CD4-positive, alpha-beta T cell treated with Interleukin-17A for 1 hour (primary cell): Measurements from ENCODE around the gene RUNX1.
"Not testable (repeated sequence)": the region's sequence is repeated elsewhere in the genome, so short reads cannot be mapped to it uniquely, and the experiment has no call there.

ENCODE experiments used
- DNase-seq: peaks from one replicate; pipeline ENCODE4 v3.0.0-alpha.2; 2020

The RUNX1 gene

DNA sequence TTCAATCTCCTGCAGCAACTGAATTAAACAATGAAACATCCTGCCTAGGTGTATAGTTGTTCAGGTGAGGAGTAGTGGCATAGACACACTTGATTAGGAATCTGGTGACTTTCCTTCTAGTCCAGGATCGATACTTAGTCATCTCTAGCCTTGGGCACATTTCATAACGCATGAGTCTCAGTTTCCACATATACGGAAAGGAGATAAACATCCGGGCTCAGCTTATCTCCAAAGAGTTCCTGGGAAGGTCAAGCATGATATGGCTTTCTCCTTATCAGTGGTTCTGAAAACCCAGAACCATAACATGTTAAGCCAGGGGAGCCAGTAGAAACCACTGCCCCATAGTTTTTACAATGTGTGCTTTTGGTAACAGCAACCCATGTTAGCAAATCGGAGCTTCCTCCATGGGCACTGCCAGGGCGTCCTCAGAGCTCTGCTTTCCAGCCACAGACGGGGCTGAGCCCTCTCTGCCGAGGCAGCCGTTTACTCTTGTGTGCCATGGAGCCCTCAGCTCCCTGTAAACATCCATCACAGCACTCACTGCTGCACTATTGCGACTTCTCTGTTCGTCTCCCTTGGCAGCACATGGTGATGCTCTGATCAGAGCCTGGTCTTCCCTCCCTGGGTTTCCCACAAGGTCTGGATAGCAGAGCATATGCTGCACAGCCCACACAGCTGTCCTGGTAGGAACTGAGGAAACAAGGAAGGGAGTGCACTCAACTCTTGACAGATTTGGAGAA, 34.6 kb downstream of the RUNX1 start:
- DNase-seq = no peak

DNA sequence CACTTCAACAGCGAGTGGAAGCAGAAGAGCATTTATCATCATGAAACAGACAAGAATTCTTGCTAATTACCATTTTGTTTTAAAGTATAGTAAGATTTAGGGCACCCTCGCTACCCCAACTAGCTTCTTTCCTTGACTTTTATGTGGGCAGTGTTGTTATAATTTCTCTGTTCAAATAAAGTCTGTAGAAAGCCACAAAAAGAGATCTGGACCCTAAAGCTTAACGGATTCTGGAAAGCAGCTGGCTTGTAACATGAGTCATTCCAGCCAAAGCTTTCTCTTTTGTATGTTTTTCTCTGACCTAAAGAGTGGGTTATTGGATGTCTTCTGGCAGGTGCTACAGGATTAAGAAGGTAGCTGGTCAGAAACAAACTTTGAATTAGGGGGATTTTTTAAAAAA, 37.4 kb downstream of the RUNX1 start:
- no peak for DNase-seq

DNA sequence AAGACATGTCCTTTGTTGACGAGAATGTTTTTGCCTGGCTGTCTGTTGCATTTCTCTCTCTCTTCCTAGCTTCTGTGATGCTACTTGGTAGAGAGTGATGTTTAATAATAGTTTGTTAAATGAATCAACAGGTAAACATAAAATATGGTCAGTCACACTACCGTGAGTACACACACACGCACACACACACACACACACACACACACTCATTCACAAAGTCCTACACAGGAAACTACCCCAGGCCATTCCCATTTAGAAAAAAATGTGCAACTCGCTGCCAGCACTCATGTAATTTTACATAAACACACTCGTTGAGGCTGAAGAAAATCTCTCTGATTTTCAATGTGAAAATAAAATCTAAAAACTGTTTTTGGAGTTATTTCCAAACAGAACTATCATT, 38.7 kb downstream of the RUNX1 start:
- DNase-seq = no peak

DNA sequence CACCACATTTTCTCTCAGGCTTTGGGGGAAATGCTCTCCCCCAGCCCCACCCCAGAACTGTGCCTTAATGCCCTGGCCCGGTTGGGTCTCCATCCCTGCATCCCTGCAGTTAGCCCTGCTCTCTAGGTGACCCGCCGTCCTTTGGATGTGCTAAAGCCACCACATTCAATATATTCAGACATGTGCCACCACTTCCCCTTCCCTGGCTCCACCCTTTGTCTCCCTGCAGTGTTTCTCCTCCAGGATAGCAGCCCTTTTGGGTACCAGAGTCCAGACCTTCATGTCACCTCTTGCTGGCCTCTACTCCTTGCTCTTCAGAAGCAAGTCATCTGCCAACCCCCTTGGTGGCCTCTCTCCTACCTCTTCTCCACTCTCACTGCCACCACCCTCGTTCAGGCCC, 41.8 kb downstream of the RUNX1 start:
- no peak for DNase-seq

DNA sequence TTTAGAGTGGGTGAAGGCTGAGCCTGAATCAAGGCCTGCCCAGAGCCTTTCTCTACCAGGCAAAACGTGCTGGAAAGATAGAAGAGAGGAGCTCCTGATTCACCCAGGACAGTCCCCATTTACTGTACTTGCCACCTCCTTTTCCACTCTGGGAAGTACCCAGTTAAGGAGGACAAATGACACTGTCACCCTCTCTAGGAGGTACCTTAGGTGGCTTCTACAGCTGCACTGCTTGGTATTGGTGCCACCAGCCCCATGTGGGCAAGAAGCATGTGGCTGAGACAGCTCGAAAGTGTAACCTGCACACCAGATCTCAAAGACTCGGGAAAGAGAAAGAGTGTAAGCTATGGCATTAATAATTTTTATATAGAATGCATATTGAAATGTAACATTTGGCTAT, 42.3 kb downstream of the RUNX1 start:
- DNase-seq = no peak

DNA sequence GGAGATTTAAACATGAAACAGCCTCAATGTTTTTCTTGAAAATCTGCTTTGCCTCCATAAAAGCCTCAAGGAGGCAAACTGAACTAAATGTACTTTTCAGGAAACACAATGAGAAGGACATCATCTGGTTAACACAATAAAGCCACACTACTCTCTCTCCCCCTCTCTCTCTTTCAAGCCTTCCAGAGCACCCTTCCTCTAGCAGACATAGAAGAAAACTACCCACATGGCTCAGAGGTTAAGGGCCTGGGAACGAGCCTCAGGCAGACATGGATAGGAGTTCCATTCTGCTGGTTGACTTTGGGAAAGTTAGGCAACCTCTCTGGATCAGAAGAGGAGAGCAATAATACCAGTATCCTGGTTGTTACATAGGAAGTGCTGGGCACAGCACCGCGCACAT, 42.9 kb downstream of the RUNX1 start:
- DNase-seq = no peak

DNA sequence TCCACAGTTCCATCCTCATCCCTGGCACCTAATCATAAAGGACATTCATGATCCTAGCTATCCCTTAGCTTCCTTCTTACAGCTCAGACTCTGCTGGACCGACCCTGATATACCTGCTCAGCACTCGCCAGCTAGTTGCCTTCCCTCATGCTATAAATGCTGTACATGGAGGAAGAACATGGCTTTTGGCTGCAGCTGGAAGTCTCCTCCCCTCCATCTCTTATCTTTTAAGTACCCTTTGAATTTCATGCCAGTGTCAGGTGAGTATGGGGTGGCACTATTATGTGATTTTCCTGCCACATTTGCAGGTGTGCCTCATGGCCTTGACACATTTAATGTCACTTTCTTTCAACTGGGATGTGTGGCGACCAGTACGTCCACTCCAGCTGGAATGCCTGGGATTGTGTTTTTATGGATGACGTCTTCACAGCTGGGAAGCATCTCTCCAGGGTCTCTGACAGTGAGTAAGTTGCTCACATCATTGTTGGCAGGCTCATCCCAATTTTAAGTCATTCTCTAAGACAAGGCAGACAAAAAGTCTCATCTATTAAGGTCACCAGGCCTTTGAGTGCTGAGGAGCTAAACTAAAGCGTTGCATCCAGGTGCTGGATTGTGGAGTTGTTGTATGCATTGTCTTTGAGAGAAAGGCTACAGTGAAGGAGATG, 43.4 kb downstream of the RUNX1 start:
- DNase-seq = no peak

DNA sequence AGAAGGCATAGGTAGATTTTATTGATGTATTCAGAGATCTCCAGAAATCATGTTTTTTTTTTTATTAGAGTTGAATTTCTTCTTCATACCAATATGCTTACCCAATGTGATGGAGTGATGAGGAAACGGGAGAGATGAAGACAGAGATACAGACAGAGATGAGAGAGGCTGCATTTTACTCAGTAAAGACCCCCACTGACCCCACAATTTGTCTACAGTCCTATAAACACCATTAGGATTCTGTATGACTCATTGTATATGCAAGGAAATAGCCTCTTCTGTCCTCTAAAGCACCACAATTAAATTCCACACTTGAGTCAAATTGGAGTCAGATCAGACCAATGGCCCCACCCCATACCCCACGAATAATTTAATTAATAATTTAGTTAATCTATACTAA, 44.0 kb downstream of the RUNX1 start:
- DNase-seq = no peak

DNA sequence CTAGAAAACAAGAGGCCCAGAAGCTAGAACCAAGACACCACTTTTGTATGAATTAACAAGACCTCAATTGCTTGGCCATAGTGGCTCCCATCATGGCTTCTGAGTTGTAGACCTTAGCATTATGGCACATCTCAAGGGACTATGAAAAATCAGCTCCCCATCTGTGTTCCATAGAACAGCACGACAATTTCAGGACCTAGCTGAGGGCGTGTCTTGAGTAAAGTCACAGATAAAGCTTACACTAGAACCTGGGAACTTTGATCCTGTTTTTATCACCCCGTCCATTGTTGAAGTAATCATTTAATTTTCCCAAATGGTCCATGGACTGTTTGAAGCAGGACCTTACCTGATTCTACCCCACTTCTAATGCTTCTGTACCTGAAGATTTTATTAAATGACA, 44.8 kb downstream of the RUNX1 start:
- DNase-seq = no peak

DNA sequence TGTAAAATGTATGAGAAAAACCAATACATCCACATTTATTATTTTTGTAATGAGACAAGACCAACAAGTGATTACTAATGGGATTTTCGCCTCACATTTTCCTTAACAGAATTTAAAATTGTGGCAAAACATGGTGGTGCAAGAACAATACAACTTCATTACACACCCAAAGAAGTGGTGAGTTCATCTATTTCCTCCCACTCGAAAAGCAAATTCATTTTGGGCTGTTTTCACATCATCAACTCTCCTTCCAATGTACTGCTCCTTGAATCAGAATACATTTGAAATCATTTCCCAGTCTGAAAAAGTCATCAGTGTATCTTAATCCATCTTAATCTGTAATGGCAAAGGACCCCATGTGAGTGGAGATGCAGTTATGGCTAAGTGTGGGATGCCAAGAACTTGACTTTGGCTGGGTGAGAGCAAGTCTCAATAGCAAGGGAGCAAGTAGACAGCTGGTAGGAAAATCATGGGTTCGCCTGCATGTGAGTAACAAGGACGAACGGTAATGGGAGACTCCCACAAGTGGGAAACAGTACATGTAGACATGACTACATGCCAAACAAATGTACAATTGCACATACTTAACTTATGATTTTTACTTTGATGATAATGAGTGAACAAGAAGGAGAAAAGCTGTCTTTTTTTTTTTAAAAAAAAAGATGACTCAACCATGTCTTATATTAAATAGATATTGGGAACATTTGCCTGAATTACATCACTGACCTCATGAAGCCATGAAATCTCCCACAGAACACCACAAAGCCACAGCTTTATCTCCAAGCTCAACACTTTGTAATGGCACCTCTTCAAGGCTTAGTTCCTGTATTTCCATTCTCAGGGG, 46.0 kb downstream of the RUNX1 start:
- DNase-seq = no peak

DNA sequence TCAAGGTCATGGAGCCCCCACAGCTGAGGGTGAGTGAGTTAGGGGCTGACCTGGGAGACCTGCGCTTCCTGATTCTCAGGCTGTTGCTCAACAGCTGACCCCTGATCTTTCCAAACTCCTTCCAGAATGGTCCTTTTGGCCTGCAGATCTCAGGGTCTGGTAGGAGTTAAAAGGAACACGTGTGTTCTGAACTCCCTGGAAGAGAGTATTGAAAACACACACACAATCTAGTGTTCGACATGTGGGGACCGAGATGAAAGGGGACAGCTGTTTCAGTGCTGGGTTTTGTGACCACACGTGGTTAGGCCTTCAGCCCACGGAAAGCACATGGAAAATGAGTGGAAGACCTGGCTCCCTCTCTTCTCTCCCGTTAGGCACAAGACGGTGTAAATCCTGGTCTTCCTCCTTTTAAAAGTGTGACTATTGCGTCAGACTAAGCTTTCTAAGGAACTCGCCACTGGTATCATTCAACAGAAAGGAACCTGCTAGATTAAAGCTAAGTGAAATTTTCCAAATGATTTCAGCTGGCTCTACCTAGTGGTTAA, 49.6 kb downstream of the RUNX1 start:
- DNase-seq = no peak

DNA sequence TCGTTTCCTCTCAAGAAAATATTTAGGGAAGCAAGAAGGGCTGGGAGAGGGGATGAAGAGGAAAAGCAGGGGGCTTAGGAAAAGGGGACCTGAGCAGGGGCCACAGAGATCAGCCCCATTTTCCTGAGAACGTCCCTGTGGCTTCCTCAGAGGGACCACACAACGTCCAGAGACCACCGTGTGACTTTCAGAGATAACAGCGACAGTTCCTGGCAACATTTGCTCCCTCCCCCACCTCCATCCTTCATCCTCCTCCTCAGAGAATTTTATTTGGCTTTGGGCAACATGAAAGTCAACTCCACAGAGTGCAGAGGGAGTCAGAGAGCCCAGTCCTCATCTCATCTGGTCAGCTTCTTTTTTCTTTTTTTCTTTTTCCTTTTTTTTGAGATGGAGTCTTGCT, 50.9 kb downstream of the RUNX1 start:
- no peak for DNase-seq

DNA sequence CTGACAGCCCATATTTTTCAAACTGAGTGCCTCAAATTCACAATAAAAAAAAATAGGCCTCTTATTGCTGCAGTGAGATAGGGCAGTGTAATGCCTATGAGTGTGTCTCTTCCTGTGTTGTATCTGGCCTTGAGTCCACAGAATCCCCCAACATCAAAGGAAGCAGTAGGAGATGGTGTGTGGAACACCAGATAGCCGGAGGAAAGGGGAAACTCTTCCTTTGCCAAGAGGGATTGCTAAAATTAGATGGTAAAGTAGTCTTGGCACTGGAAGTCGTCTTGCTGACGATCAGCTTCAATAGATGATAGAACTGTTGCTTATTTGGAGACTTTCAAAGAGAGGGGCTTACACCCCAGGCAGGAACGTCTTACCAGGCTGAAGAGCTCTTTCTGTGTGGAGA, 51.8 kb downstream of the RUNX1 start:
- DNase-seq = no peak

DNA sequence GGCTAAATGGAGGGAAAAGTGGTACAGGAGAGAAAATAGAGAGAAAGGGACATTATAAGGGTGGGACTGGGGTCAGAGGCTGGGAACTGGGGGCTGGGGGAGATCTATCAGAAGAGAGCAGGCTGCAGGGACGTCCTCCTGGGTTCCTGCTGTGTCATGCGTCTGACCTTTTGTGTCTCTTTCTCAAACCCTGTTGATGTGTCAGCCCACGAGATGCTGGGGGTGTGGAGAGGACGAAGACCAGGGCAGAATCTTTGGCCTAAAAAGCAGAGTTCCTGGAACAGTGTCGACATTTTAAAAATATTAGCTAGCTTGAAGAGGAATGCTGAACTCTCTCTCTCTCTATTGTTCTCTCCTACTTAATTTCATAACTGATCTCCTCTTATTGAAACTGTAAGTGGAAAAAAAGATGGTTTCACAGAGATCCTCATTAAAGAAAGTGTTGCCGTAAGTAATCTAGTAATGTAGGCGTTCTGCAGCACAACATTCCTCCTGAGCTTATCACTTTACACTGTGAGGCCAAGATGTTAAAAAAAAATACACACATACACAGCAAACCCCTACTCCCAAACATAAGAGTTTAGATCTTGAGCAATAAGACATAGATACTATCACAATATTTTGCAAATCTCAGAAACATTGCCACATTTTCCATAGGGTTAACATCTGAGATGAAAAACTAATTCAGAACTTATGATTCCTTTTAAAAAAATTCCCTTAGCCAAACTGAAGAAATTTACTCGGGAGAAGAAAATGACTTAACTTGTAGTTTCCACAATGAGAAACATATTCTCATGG, 52.6 kb downstream of the RUNX1 start:
- DNase-seq = no peak

DNA sequence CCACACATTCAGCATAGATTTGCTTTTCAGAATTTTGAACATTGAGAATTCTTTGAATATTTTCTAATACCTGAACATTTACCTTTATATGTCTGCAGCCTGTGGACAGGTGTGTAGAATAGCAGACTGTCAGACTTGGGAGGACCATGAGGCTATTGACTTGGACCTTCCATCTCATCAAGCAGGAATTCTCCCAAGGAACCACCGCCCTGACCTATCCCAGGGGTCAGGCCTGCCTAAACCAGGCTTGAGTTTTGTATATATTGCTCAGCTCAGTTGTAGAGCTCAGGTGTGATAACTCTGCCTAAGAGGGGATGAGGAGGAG, 53.2 kb downstream of the RUNX1 start:
- no peak for DNase-seq

DNA sequence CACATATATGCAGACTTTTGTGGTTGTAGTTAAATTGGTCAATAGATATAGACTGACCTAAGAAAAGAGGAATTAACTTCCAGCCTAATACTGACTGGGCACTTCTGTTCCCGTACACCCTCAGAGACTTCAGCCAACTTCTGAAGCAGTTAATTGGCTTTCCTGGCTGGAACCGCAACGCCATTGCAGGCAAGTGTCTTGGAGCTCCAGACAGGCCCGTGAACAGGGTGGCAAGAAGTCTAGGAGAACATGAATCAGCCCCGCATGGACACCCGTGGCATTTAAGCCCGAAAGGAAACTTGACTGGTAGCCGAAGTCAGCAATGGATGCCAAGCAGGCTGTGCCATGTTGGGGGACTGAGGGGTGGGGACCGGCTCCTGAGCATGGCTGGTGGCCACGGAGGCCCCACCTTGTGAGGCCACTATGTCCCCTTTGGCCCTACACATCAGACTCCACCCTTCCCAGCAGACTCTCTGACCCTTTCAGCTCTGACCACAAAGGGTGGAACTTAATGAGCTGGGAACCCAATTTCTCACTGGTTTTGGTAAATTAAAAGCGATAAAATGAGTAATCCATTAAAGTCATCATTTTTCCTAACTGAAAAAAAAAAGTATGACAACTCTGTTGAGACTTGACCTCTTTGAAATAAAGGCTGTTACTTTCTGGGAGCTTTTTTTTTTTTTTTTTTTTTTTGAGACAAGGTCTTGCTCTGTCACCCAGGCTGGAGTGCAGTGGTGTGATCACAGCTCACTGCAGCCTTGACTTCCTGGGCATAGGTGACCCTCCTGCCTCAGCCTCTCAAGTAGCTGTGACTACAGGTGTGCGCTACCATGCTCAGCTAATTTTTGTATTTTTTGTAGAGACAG, 54.1 kb downstream of the RUNX1 start:
- no peak for DNase-seq

DNA sequence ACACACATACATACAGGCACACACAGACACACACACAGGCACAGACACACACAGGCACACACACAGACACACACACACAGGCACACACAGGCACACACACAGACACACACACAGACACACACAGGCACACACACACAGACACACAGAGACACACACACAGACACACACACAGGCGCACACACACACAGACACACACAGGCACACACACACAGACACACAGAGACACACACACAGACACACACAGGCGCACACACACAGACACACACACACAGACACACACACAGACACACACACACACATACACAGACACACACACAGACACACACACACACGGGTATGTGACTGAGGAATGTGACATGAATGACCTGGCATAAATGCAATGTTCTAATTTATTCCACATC, 55.6 kb downstream of the RUNX1 start:
- DNase-seq = not testable (repeated sequence)

DNA sequence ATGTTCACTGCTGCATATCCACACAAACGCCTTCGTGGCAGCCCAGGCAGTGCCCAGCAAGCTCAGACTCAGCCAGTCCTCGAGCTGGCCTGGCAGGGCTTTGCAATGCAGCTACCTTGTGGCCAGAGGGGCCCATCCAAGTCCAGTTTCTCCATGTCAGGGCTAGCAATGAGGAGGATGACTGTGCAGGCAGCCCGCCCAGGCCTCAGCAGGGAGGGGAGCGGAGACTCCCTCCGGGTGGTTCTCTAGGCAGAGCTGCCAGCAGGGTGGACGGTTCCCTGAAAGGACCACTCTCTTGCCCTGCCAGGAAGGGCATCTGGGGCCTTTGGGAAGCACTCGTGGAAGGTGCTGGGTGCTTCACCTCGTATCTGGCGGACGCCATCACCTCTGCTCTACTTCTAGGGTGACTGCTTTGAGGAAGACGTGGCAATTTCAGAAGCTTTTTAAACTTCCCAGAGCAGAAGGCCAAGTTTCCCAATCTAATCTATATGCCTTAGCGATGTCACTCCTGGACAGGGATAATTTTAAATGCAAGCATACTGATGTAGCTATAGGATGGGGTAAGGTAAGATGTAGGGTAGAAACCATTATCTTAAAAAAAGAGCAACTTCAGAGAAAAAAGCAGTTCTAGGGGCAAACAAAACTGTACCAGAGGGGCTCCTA, 56.2 kb downstream of the RUNX1 start:
- DNase-seq = no peak

DNA sequence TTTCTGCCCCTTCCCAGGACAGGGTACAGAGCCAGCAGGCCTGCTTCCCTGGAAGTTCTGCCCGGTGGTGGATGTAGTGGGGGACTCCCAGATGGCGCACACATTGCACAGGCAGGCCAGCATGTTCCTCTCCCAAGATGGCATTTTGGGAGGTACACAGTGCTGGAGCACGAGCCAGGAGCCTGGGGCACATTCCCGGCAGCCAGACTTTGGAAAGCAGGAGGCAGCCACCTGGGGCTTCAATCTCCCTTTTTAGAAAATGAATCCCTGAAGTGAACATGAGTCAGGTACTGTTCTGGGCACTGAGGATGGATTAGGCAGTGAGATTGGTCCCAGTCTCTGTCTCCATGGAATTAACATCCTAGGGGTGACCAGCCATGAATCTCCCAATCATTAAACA, 56.9 kb downstream of the RUNX1 start:
- DNase-seq = no peak

DNA sequence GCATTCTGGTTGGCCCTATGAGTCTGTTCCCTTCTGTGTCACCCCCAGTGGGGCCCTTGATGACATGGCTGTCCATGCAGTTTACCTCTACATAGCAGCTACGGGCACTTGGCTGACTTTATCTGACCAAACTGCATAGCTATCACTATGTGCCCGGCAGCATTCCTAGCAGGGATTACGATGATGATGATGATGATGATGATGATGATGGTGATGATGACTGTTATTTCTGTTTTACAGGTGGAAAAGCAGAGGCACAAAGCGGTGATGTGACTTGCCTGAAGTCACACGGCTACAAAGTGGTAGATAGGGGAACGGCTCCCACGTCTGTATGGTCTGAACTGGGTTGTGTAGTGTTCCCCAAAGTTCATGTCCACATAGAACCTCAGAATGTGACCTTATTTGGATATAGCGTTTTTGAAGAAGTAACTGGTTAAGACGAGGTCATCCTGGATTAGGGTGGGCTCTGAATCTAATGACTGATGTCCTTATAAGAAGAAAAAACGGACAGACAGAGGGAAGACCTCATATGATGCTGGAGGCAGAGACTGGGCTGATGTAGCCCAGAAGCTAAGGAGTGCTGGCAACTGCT, 57.6 kb downstream of the RUNX1 start:
- DNase-seq = no peak

DNA sequence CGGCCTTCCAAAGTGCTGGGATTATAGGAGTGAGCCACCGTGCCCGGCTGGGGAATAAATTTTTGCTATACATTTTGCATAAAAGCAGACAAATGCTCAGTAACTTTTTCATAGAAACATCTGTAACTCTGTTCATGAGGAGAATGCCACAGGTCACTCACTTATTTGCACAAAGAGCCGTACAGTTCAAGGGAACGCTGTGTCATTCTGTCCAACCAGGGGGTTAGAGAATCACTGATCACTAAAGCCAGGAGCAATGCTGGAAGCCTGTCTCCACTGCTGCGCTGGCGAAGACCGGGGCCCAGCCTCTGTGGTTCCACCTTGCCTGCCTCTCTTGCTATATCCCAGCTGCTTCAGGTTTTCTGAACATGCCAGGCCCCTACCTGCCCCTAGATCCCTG, 58.3 kb downstream of the RUNX1 start:
- DNase-seq = no peak
